ENCODE measurements around the gene TMEM256.

Gene TMEM256

GRCh38 chr17:7403977-7404736 lies at the start of gene TMEM256:
Gene TMEM256, minus strand, starts transcription at chr17:7404097. Its CDS starts 13 bp downstream, at chr17:7404084.
- DNase-seq: peak; percentile 98

GRCh38 chr17:7448461-7448860 lies 44.6 kb upstream of the TMEM256 start:
- no peak for DNase-seq

GRCh38 chr17:7445619-7445968 lies 41.7 kb upstream of the TMEM256 start:
- no peak for DNase-seq

GRCh38 chr17:7444682-7445618 lies 41.1 kb upstream of the TMEM256 start, which contains the start of gene CHRNB1:
Gene CHRNB1, plus strand, starts transcription at chr17:7445061. Its CDS starts 67 bp downstream, at chr17:7445128.
- peak; percentile 74 for DNase-seq

- no peak for DNase-seq
Measured at GRCh38 chr17:7443499-7444485, 39.9 kb upstream of the TMEM256 start.

GRCh38 chr17:7442142-7442541 lies 38.2 kb upstream of the TMEM256 start:
- DNase-seq: no peak

GRCh38 chr17:7441266-7441665 lies 37.4 kb upstream of the TMEM256 start:
- no peak for DNase-seq

- DNase-seq: no peak
Measured at GRCh38 chr17:7440834-7441195, 36.9 kb upstream of the TMEM256 start.

- peak; percentile 95 for DNase-seq
Measured at GRCh38 chr17:7440113-7440833, 36.4 kb upstream of the TMEM256 start.

- DNase-seq: peak; percentile 54
Measured at GRCh38 chr17:7439462-7440112, 35.7 kb upstream of the TMEM256 start, which contains the start of gene FGF11. Gene FGF11, plus strand, starts transcription at chr17:7439512. Its CDS starts 109 bp downstream, at chr17:7439621.

- no peak for DNase-seq
Measured at GRCh38 chr17:7438656-7439460, 35.0 kb upstream of the TMEM256 start.

- DNase-seq: peak; percentile 78
Measured at GRCh38 chr17:7437950-7438614, 34.2 kb upstream of the TMEM256 start.

- peak; percentile 32 for DNase-seq
Measured at GRCh38 chr17:7437369-7437863, 33.5 kb upstream of the TMEM256 start.

- DNase-seq: peak; percentile 91
Measured at GRCh38 chr17:7436556-7437368, 32.9 kb upstream of the TMEM256 start.

GRCh38 chr17:7435676-7436555 lies 32.0 kb upstream of the TMEM256 start:
- peak; percentile 62 for DNase-seq

- DNase-seq: no peak
Measured at GRCh38 chr17:7432296-7432695, 28.4 kb upstream of the TMEM256 start.

- no peak for DNase-seq
Measured at GRCh38 chr17:7431231-7431630, 27.3 kb upstream of the TMEM256 start.

- no peak for DNase-seq
Measured at GRCh38 chr17:7429722-7430121, 25.8 kb upstream of the TMEM256 start.
